HG03521 (cell line): ENCODE data around the gene ITGA1.
"Not testable (repeated sequence)": the region's sequence is repeated elsewhere in the genome, so short reads cannot be mapped to it uniquely, and the experiment has no call there.

Experiments
- ATAC-seq: cut with Tn5 transposase; IDR thresholded peaks from one replicate; pipeline ENCODE4 v1.9.1; 2021; ENCODE audit warnings: mild to moderate bottlenecking, moderate library complexity; ENCODE audit not compliant: unreplicated experiment

The ITGA1 gene

DNA sequence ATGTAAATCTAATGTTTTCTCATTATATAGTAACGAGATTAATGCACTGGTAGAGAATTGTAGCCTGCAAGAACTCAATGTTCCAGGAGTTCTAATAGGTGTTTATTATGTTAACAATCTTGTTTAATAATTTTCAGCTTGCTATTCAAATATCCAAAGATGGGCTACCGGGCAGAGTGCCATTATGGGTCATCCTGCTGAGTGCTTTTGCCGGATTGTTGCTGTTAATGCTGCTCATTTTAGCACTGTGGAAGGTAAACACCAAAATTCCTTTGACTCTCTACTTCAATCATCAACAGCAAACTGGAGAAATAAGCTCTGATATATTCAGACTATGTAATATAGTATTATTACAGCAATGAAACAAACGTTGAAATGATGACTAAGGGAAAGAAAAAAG, 159.5 kb downstream of the ITGA1 start:
- ATAC-seq = no peak

- ATAC-seq = no peak
Observed at GRCh38 chr5:52947851-52948250, 160.1 kb downstream of the ITGA1 start.

GRCh38 chr5:52948418-52949076, 160.8 kb downstream of the ITGA1 start:
- ATAC-seq = peak; percentile 99

GRCh38 chr5:52950686-52951085, 163.0 kb downstream of the ITGA1 start:
- ATAC-seq = no peak

GRCh38 chr5:52952483-52952882, 164.8 kb downstream of the ITGA1 start:
- no peak for ATAC-seq

DNA sequence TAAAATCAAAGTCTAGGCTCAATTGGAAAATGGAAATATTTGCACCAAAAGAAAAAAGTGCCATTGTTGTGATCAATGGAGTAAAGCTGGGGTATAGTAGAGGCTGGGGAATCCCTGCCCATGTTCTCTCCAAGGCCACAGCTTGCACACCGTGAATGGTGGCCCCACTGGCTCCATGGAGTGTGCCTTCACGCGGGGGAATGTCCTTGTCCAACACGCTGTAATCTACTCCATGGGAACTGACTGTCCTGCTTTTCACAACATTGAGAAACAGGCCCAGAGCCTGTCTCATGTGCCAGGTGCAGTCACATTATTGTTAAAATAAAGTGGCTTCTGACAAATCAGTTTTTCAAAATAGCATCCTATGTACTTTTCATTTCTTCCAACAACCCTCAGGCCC, 168.3 kb downstream of the ITGA1 start:
- no peak for ATAC-seq

GRCh38 chr5:52956915-52957747, 169.4 kb downstream of the ITGA1 start:
- ATAC-seq = no peak

GRCh38 chr5:52961274-52961681, 173.6 kb downstream of the ITGA1 start:
- no peak for ATAC-seq

DNA sequence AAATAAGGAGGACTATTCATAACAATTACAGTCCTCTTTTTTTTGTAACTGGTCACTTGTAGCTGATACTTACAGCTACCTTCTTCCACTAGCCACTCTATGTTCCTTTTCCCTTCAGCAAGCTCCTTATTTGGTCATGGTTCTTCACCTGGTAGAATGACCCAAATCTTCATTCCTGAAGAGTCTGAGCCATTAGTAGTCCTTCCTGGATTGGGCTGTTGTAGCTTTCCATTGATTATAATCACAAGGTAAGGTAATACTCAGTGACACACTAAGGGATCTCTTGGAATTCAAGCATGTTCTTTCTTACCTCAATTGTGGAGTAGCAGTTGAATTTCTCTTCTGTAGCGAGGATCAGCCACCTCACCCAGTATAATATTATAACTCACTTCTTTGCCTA, 175.9 kb downstream of the ITGA1 start:
- no peak for ATAC-seq

DNA sequence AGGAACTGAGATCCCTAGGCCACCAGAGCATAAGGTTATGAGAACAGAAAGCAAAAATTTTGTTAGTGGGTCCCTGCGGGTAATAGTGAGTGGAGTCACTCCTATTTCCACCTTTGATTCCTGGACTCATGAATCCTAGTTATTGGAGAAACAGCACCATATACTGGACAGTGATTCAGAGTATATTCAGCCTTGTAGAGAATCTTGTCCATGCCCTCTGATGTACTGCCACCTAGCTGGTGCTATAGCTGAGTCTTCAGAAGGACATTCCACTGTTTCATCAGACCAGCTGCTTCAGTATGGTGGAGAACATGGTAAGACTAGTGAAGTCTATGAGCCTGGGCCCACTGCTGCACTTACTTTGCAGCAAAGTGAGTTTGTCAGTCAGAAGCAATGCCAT, 176.4 kb downstream of the ITGA1 start:
- ATAC-seq = no peak

DNA sequence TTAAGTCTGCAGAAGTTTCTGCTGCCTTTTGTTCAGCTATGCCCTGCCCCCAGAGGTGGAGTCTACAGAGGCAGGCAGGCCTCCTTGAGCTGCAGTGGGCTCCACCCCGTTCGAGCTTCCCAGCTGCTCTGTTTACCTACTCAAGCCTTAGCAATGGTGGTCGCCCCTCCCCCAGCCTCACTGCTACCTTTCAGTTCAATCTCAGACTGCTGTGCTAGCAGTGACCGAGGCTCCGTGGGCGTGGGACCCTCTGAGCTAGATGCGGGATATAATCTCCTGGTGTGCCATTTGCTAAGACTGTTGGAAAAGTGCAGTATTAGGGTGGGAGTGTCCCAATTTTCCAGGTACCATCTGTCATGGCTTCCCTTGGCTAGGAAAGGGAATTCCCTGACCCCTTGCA, 188.4 kb downstream of the ITGA1 start:
- not testable (repeated sequence) for ATAC-seq

DNA sequence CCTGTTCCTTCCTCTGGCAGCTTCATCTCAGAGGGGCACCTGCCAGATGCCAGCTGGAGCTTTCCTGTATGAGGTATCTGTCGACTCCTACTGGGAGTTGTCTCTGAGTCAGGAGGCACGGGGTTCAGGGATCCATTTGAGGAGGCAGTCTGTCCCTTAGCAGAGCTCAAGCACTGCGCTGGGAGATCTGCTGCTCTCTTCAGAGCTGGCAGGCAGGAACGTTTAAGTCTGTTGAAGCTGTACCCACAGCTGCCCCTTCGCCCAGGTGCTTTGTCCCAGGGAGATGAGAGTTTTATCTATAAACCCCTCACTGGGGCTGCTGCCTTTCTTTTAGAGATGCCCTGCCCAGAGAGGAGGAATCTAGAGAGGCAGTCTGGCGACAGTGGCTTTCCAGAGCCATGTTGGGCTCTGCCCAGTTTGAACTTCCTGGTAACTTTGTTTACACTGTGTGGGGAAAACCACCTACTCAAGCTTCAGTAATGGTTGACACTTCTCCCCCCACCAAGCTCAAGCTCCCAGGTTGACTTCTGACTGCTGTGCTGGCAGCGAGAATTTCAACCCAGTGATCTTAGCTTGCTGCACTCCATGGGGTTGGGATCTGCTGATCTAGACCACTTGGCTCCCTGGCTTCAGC, 189.7 kb downstream of the ITGA1 start:
- no peak for ATAC-seq

- no peak for ATAC-seq
Observed at GRCh38 chr5:52981507-52981906, 193.8 kb downstream of the ITGA1 start.

DNA sequence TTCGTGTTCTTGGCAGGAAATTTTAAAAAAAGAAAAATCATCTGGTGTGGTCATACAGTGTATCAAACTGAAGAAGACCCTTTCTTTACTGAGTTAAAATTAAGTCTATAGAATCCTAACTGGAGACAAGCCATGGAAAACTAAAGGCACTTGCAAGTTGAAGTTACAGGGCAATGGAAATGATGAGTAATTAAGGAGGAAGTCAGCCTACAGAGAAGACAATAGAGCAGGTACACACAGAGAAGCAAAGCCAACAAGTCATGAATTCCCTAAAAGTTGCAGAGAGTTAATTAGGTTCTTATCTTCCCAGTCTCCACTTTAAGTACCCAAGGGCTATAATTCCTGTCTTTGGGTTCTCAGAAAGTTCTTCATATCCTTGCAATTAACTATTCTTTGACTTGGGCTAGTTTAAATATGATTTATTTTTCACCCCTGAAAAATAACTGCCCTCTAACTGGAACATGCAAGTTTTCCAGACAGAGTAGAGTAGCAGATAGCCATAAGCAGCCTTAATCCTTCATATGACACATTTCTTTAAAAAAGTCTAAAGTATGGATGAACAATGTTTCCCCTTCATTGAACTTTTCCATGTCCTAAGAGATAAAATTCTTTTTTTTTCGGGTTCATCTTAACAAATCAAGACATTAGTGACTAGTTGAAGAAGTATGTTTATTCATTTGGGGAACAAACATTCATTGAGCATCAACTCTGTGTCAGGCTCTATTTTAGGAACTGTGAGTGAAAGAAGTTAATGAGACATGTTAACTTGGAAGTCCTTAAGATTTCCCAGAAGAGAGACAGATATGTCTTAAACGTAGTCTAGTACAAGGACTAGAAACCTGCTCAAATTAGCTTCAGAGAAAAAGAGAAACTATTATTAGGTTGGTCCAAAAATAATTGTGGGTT, 196.3 kb downstream of the ITGA1 start:
- no peak for ATAC-seq

DNA sequence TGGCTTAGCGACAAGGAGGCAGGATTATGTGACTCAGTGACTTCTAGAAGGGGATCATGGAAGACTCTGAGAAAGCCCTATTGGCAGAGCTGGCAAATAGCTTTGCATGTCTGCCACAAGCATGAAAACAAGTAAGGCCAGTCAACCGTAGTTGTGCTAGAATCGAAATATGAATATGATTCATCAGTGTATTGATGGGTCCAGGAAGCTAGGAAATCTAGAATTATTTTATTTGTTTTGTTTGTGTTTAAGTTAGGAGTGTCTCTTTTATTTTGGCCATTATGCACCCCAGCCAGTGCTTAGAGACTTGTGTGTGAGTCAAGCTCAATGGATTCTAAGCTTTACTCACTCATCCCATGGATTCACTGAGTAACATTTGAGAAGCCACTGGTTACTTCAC, 197.6 kb downstream of the ITGA1 start:
- no peak for ATAC-seq

- ATAC-seq = no peak
Observed at GRCh38 chr5:52987711-52988331, 200.1 kb downstream of the ITGA1 start.

- peak; percentile 3 for ATAC-seq
Observed at GRCh38 chr5:52988335-52989024, 200.8 kb downstream of the ITGA1 start.

GRCh38 chr5:52989025-52989780, 201.5 kb downstream of the ITGA1 start, which contains the start of gene ITGA2:
TSS of gene ITGA2 (plus strand) at chr5:52989352. CDS start at chr5:52989469, 117 bp downstream.
- ATAC-seq = peak; percentile 49
